GM12878 (cell line): ENCODE data around the gene SRCIN1. TPM values are rescaled to one million over a fixed set of nuclear protein-coding genes. Genes with fewer than 3 reads are reported as not detected.

Experiments used
- ATAC-seq: fragments of 200-7000 bp; cut with Tn5 transposase; 3 replicates; pipeline ENCODE4 v1.9.1; 2020; ENCODE audit warnings: mild to moderate bottlenecking, moderate library complexity
- BruUV-seq: library from RNA; stranded (reverse); fragments of 400-500 nt; replicated peaks from 2 replicates; lab custom pipeline; 2021; lab: Mats Ljungman, UMichigan
- CTCF ChIA-PET: fragments of 300-600 bp; sonication (Branson Sonifier 250); formaldehyde crosslinking; extraction: SDS; loops from one replicate; lab custom pipeline; 2021; ENCODE audit warnings: inconsistent platforms; lab: Yijun Ruan, JAX
- POLR2A ChIA-PET: fragments of 350-600 bp; formaldehyde crosslinking; extraction: SDS; loops from one replicate; lab custom pipeline; 2021; ENCODE audit warnings: inconsistent platforms; lab: Charles Lee
- RAD21 ChIA-PET: fragments of 300-600 bp; sonication (Branson Sonifier 250); formaldehyde crosslinking; loops from one replicate; lab custom pipeline; 2023; ENCODE audit warnings: antibody characterized with exemption; ENCODE audit not compliant: unreplicated experiment; lab: Charles Lee
- SMC1A ChIA-PET: fragments of 300-600 bp; sonication (Branson Sonifier 250); formaldehyde crosslinking; loops from one replicate; lab custom pipeline; 2023; ENCODE audit not compliant: unreplicated experiment, uncharacterized antibody; lab: Charles Lee
- DNase-seq: peaks from one replicate; pipeline ENCODE4 v3.0.0-alpha.2; 2011; ENCODE audit warnings: low read depth, low spot score
- FAIRE-seq: peaks from 3 replicates; lab custom pipeline; 2011; peaks lifted over from hg19 to GRCh38; lab: Jason Lieb, UNC
- H2AFZ ChIP-seq: 2 replicates; pipeline ENCODE4 v1.6.0; 2011; ENCODE audit warnings: low read depth, low read length, control low read depth; ENCODE audit not compliant: control insufficient read depth
- H3K27ac ChIP-seq: 2 replicates; pipeline ENCODE4 v1.5.1; 2011; ENCODE audit warnings: control low read depth; ENCODE audit not compliant: control insufficient read depth, insufficient read depth
- H3K27me3 ChIP-seq, 2 experiments: replicated peaks in 1 of 2; 2 replicates each; pipeline versions ENCODE4 v1.6.0 to v1.6.1; 2011; ENCODE audit warnings: low read length in 1 of 2; ENCODE audit not compliant: control insufficient read depth in 2 of 2, insufficient read depth in 2 of 2
- H3K36me3 ChIP-seq, 2 experiments: 2 replicates each; pipeline ENCODE4 v1.5.1; 2011; ENCODE audit warnings: low read length in 1 of 2; ENCODE audit not compliant: control insufficient read depth in 2 of 2, insufficient read depth in 2 of 2
- H3K4me1 ChIP-seq: 2 replicates; pipeline ENCODE4 v1.6.1; 2011; ENCODE audit warnings: mild to moderate bottlenecking, low read length, moderate library complexity, mixed read lengths; ENCODE audit not compliant: control insufficient read depth, insufficient read depth
- H3K4me2 ChIP-seq: 2 replicates; pipeline ENCODE4 v1.6.0; 2011; ENCODE audit warnings: control low read depth; ENCODE audit not compliant: control insufficient read depth, insufficient read depth
- H3K4me3 ChIP-seq: fragments of 200-600 bp; sonication (generic); 2 replicates; pipeline ENCODE4 v1.5.1; 2016
- H3K79me2 ChIP-seq: 2 replicates; pipeline ENCODE4 v1.6.0; 2011; ENCODE audit warnings: low read length; ENCODE audit not compliant: control insufficient read depth, insufficient read depth
- H3K9ac ChIP-seq: 2 replicates; pipeline ENCODE4 v1.8.0; 2011; ENCODE audit warnings: low read length, control low read depth, mixed read lengths; ENCODE audit not compliant: control insufficient read depth, insufficient read depth
- H3K9me3 ChIP-seq: replicated peaks from 3 replicates; pipeline ENCODE4 v1.5.1; 2011; ENCODE audit warnings: mild to moderate bottlenecking, low read length; ENCODE audit not compliant: control insufficient read depth, insufficient read depth
- H4K20me1 ChIP-seq: 2 replicates; pipeline ENCODE4 v1.6.0; 2011; ENCODE audit not compliant: control insufficient read depth, insufficient read depth
- EED ChIP-seq: sonication (generic); IDR thresholded peaks from 2 replicates; pipeline ENCODE4 v1.6.1; 2016; ENCODE audit warnings: antibody characterized with exemption, low read depth
- ESRRA ChIP-seq: IDR thresholded peaks from 2 replicates; pipeline ENCODE4 v1.6.1; 2012; ENCODE audit warnings: mild to moderate bottlenecking, low read length, improper control_type of control experiment
- EZH2 ChIP-seq: IDR thresholded peaks from 2 replicates; pipeline ENCODE4 v1.6.1; 2012; ENCODE audit warnings: low read depth, mild to moderate bottlenecking, control low read depth, inconsistent platforms, low read length, borderline replicate concordance; ENCODE audit not compliant: control insufficient read depth
- FOXM1 ChIP-seq: IDR thresholded peaks from 2 replicates; pipeline ENCODE4 v1.6.1; 2012; ENCODE audit warnings: low read depth, mild to moderate bottlenecking, inconsistent platforms, low read length, moderate library complexity
- JUNB ChIP-seq: IDR thresholded peaks from 2 replicates; pipeline ENCODE4 v1.6.1; 2016; ENCODE audit warnings: antibody characterized with exemption, mild to moderate bottlenecking
- KAT2A ChIP-seq: conservative IDR thresholded peaks from 2 replicates; pipeline ENCODE4 v1.6.1; 2011; ENCODE audit warnings: low read depth, low read length; ENCODE audit not compliant: control insufficient read depth
- RELB ChIP-seq: fragments of 450-650 bp; IDR thresholded peaks from 2 replicates; pipeline ENCODE4 v1.6.1; 2017; ENCODE audit warnings: low read depth, mild to moderate bottlenecking, moderate library complexity
- SRF ChIP-seq, 2 experiments: IDR thresholded peaks; 2 replicates each; pipeline ENCODE4 v1.6.1; 2011; ENCODE audit warnings: low read depth in 2 of 2, low read length in 2 of 2, mild to moderate bottlenecking in 1 of 2, moderate library complexity in 1 of 2
- SUZ12 ChIP-seq: fragments of 200-600 bp; sonication (generic); IDR thresholded peaks from one replicate; pipeline ENCODE4 v1.6.1; 2018; ENCODE audit warnings: antibody characterized with exemption, mild to moderate bottlenecking; ENCODE audit not compliant: unreplicated experiment
- ZNF384 ChIP-seq: IDR thresholded peaks from 2 replicates; pipeline ENCODE4 v1.6.1; 2012; ENCODE audit warnings: low read depth, mild to moderate bottlenecking, low read length, improper control_type of control experiment, borderline replicate concordance
- WGBS: methylation state at CpG from one replicate; pipeline ENCODE4 v1.1.6; 2016; ENCODE audit warnings: low lambda C conversion rate; ENCODE audit not compliant: insufficient replicate concordance, insufficient coverage; ENCODE audit errors: missing lambda C conversion rate; 5-methylcytosine and 5-hydroxymethylcytosine counted together
- in situ Hi-C: fragments of 300-500 bp; cut with MboI; formaldehyde crosslinking; loops from 9 replicates; pipeline ENCODE4 v1.14.3; 2018; ENCODE audit warnings: mixed read lengths
- intact Hi-C: fragments of 100-400 bp; cut with micrococcal nuclease; formaldehyde crosslinking; loops from one replicate; pipeline ENCODE4 v1.14.2; 2022; ENCODE audit not compliant: unreplicated experiment
- polyA plus RNA-seq, 11 experiments: library from polyadenylated mRNA; depleted of rRNA in 4 of 11; unstranded in 6 of 11; stranded (reverse) in 5 of 11; fragments of >200 nt; fragmentation: Nextera tagmentation in 4 of 11; fragmentation: Illumina TruSeq in 1 of 11; extraction: Ambion mirVana in 4 of 11; extraction: Trizol in 1 of 11; gene quantifications; 1 replicate in 1 of 11; 2 replicates in 10 of 11; pipeline versions ENCODE4 v1.2.1 to v1.2.3, GENCODE V29; 2011 to 2016; ENCODE audit warnings: inconsistent platforms in 2 of 11, missing spikeins in 2 of 11, low read depth in 1 of 11
- total RNA-seq, 4 experiments: library from RNA; depleted of rRNA in 3 of 4; stranded (reverse); fragments of >200 nt in 3 of 4; fragmentation: Illumina TruSeq in 1 of 4; extraction: Trizol in 1 of 4; gene quantifications; 2 replicates each; pipeline versions ENCODE4 v1.2.1 to v1.2.3, GENCODE V29; 2013 to 2021
- TF ChIP-seq, protein P1 (sequence below): IDR thresholded peaks from 2 replicates; pipeline ENCODE4 v1.6.1; 2011; ENCODE audit warnings: low read depth, mild to moderate bottlenecking, low read length, moderate library complexity, borderline replicate concordance; ENCODE audit errors: extremely low read depth

Gene SRCIN1
- total and polyA plus RNA-seq, 10 of the 15 experiments (the other 5 are each of a cell fraction or from before 2014, with no cell fraction given): under 0.01 to 0.74 (median 0.20) TPM; not detected in 3

DNA sequence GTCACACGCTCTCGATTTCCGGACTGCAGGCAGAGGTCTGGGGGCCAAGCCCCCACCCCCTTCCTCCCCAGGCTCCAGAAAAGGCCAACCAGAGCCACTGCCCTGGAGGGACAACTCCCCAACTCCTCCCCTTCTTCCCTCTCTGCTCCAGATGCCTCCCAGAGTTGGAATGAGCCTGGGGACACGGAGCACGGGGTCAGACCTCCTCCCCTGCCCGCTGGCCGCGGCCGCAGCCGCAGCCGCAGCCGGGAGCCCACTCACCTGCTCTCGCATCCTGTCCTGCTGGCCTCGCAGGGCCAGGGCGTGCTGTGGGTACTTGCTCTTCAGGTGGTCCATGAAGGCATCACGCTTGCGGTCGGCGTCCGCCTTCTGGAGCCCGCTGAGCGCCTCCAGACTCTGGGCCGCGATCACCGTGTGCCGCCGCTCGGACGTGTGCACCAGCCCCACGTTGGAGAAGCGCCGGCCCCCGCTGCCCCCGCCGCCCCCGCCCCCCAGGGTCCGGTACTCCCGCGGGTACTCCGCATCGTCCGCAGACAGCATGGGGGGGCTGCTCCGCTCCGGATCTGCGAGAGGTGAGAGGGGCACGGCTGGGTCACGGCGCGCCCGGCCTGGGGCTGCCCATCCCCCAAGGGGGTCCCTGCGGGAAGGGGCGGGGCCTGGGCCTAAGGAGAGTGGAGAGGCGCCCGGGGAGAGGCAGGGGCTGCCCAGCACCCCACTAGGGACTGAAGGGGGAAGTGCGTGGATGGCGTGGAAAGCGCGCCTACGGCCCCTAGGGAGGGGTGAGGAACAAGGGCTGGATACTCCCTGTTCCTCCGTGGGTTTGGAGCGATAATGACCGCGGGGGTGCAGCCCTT lies 27.3 kb downstream of the SRCIN1 start:
- FAIRE-seq (no peak), DNase-seq (no peak), ATAC-seq (no peak)
- Histone ChIP-seq H3K79me2 (no peaks in the 10 kb centered on the region), H3K36me3 (no peaks in the 10 kb centered on the region), H3K27me3 (peaks cover 13 to 28% of the 10 kb centered on the region in 2 experiments), H3K4me1 (no peaks in the 10 kb centered on the region), H3K4me2 (no peak overlapping the region), H3K27ac (no peak overlapping the region), H3K4me3 (no peak overlapping the region), H3K9ac (no peak overlapping the region), H2AFZ (no peak overlapping the region), H4K20me1 (no peaks in the 10 kb centered on the region), H3K9me3 (no peaks in the 10 kb centered on the region)
- 0% methylated on average over 38 of the region's 63 CpGs for WGBS
- SMC1A ChIA-PET: interaction anchor here (0.9 to 1.2 kb wide), 2 partner anchors 20 to 41 kb away, joined by 3 to 4 read pairs; no protein-coding TSS in a partner anchor
- POLR2A ChIA-PET: no interaction called here
- TF ChIP-seq KAT2A: no peak
- peak; percentile 43 for TF ChIP-seq SUZ12
- no TSS peak for BruUV-seq
- CTCF ChIA-PET: interaction anchor here (10.3 to 11.8 kb wide), 2 partner anchors 19 to 85 kb away, joined by 176 to 187 read pairs; no protein-coding TSS in a partner anchor
- RAD21 ChIA-PET: no interaction called here
- intact Hi-C loops: no loop called here
- in situ Hi-C loops: no loop called here

- Histone ChIP-seq H3K36me3 (no peaks in the 10 kb centered on the region), H3K9me3 (no peaks in the 10 kb centered on the region), H4K20me1 (no peaks in the 10 kb centered on the region), H2AFZ (no peak overlapping the region), H3K27ac (no peak overlapping the region), H3K4me1 (no peaks in the 10 kb centered on the region), H3K9ac (no peak overlapping the region), H3K4me2 (no peak overlapping the region), H3K4me3 (no peak overlapping the region), H3K79me2 (no peaks in the 10 kb centered on the region), H3K27me3 (peaks cover 20 to 35% of the 10 kb centered on the region in 2 experiments)
- CTCF ChIA-PET: interaction anchor here (0.5 kb wide), 1 partner anchor 347 kb away, joined by 3 read pairs; no protein-coding TSS in a partner anchor
- ATAC-seq (no peak), DNase-seq (no peak), FAIRE-seq (no peak)
- in situ Hi-C loops (no loop called here), intact Hi-C loops (no loop called here)
- RAD21 ChIA-PET: no interaction called here
- TF ChIP-seq, protein P1, sequence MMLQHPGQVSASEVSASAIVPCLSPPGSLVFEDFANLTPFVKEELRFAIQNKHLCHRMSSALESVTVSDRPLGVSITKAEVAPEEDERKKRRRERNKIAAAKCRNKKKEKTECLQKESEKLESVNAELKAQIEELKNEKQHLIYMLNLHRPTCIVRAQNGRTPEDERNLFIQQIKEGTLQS: no peak
- TF ChIP-seq RELB (no peak), SRF (IDR thresholded peaks at IDR 0.05; ENCODE audit: low read depth in 2 of 2, low read length in 2 of 2) (no peak), ZNF384 (no peak), EED (no peak), EZH2 (0 out of 2 replicates have a peak, but pooled peaks have one; percentile 84), JUNB (no peak), FOXM1 (no peak), ESRRA (no peak)
- WGBS: 27% methylated on average over 12 of the region's 12 CpGs
- no TSS peak for BruUV-seq
- POLR2A ChIA-PET: no interaction called here
- SMC1A ChIA-PET: no interaction called here
Observed at GRCh38 chr17:38577645-38578173, 28.0 kb downstream of the SRCIN1 start.
